ENCODE data around the gene TMEM219.
"Not testable (repeated sequence)": the region's sequence is repeated elsewhere in the genome, so short reads cannot be mapped to it uniquely, and the experiment has no call there.

TMEM219 gene

DNA sequence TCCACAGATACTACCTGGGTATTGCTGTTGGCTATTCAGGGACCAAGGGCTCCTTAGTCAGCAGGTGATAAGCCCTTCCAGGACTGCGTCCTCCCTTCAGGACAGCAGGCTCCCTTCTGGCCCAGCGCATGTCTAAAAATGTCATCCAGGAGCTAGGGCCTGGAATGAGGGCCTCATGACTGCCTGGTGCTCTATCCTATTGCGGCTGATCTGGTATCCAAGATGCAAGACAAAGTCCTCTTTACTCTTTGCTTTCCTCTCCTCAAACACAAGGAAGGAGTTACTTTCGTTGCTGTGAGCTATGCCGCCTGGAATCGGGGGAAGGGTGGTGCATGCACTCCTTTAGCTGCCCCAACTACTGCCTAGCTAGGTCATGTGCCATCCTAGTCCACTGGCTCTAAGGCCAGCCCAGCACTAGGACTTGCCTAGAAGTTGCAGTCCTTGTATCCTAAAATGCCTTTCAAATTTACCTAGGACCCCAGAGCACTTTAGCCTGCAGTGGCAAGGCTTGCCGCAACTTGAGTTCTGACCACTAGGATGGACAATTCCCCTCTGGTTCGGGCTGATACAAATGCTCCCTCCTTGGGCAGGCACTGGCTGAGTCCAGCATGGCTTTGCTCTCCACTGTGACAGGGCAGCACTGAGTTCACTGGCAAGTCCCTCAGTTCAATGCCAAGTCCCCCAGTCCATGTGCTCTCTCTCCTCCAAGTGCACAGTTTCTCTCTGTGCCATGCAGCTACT lies 10.1 kb upstream of the TMEM219 start:
- no peak for DNase-seq

GRCh38 chr16:29958756-29959155 lies 3.1 kb upstream of the TMEM219 start:
- DNase-seq = no peak

- no peak for DNase-seq
Observed at GRCh38 chr16:29959293-29959692, 2.6 kb upstream of the TMEM219 start.

DNA sequence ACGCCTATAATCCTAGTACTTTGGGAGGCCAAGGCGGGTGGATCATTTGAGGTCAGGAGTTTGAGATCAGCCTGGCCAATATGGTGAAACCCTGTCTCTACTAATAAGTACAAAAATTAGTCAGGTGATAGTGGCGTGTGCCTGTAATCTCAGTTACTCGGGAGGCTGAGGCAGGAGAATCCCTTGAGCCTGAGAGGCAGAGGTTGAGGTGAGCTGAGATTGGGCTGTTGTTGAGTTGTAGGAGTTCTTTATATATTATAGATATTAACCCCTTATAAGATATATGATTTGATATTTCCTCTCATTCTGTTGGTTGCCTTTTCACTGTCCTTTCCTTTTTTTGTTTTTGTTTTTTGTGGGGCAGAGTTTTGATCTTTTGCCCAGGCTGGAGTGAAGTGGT lies 2.1 kb upstream of the TMEM219 start:
- not testable (repeated sequence) for DNase-seq

GRCh38 chr16:29961127-29961478 lies 776 bp upstream of the TMEM219 start:
- no peak for DNase-seq

- DNase-seq = peak; percentile 22
Observed at GRCh38 chr16:29962344-29962994, 590 bp downstream of the TMEM219 start.

DNA sequence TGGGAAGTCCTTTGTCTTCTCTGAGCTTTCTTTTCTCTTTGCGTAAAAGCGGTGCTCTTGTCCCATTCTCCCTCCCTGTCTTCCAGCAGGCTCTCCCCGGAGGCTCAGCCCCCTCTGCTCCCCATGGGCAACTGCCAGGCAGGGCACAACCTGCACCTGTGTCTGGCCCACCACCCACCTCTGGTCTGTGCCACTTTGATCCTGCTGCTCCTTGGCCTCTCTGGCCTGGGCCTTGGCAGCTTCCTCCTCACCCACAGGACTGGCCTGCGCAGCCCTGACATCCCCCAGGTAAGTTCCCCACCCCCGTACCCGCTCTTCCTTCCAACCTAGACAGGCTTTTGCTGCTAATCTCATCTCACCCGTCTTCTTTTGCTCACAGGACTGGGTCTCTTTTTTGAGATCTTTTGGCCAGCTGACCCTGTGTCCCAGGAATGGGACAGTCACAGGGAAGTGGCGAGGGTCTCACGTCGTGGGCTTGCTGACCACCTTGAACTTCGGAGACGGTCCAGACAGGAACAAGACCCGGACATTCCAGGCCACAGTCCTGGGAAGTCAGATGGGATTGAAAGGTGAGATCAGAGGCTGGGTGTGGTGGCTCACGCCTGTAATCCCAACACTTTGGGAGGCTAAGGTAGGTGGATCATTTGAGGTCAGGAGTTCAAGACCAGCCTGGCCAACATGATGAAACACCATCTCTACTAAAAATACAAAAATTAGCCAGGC lies 1.3 kb downstream of the TMEM219 start:
- no peak for DNase-seq

DNA sequence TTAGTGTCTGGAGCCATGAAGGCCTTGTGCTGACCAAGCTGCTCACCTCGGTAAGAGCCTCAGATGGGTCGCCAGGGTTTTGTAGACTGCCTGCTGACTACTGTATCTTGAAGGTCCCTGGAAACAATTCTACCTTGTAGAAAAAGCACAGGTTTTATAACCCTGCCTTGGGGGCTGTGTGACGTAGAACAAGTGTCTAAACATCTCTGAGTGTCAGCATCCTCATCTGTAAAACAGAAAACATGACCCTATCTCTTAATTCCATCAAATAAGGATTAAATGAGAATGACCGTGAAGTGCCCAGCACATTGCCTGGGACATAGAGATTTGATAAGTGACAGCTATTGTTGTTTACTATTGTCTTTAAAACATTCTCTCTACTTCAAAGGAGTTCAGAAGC lies 6.3 kb downstream of the TMEM219 start:
- DNase-seq = no peak

- DNase-seq = no peak
Observed at GRCh38 chr16:29971304-29971703, 9.4 kb downstream of the TMEM219 start.

DNA sequence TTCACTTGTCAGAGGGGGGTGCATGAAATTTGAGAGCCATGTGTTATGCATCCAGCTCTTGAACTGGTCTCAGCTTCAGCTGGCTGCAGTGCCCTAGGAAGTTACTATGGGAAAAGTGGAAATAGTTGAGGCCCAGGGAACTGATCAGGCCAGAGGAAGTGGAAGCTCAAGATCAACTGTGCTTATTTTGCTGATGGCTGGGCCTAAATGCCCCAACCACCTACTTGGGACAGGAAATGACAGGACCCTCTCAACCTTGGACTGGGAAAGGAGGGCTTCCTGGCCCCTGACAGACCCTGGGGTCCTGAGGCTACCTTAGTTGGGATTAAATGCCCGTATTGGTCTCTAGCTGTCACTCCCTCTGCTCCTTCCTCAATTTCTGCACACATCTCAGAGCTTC lies 10.6 kb downstream of the TMEM219 start:
- no peak for DNase-seq

DNA sequence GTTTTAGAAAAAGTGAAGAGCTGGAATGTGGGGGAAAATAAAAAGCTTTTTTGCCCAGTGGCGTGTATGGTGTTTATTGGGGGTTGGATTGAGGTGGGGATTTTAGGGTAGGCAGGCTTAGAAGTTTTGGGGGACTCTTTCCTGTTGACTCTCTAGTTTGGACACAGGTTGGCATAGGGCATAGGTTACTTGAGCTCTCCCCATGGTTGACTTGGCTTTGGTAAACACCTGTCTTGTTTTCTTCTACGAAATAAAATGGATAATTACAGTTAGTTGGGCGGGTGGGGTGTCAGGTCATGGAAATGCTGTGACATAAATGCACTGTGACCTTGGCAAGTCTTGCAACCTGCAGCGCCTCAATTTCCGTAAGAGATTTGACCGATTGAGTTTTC lies 11.1 kb downstream of the TMEM219 start:
- DNase-seq = no peak

GRCh38 chr16:29973384-29974246 lies 11.7 kb downstream of the TMEM219 start, which contains the start of gene TAOK2:
TAOK2 (plus strand) TSS chr16:29973868; CDS start chr16:29977773, 3,905 bp downstream.
- DNase-seq = peak; percentile 100

- no peak for DNase-seq
Observed at GRCh38 chr16:29974291-29975133, 12.6 kb downstream of the TMEM219 start.

DNA sequence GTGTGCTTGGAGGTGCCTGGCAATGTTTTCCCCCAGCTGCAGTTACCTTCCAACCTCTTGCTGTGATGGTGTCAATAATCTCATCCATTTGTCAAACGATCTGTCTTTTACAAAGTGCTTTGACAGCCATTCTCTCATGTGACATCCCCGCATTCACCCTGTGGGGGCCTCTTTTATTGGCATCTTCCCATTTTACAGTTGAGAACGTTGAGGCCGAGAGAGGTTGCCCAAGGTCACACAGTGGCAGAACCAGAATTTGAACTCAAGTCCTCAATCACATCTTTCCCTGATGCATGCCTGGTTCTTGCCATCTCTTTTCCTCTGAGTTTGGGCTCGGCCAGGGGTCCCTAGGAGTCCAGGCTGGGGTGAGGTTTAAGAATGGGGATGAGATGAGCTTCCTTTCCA lies 13.3 kb downstream of the TMEM219 start:
- DNase-seq = no peak

DNA sequence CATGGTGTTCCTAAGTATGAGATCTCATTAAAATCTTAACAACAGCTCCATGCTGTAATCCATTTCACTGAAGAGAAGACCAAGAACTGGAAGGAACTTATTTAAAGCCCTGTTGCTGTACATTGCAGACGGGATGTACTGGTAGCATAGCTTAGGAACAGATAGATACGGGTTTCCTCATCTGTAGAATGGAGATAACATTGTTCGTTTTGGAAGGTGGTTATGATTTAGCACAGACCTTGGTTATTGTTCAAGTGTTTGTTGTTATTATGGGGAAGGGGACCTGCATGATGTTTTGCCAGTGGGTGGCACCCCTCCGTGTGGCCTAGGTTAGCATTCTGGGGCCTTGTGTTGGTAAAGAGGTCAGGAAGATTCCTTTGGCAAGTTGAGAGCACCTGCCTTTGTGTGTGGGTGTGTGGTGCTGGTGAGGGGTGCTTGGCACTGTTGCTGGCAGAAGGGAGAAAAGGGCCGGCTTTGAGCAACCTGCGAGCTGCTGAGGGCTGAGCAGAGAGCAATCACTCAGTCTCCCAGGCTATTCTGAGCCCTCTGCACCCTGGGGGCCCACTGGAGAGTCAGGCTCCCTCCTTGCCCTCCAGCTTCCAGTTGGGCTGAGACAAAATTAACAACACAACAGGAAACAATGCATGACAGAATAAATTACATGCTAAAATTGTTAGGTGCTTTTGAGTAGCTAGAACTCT lies 14.1 kb downstream of the TMEM219 start:
- DNase-seq = no peak

GRCh38 chr16:29977063-29977825 lies 15.4 kb downstream of the TMEM219 start:
- DNase-seq = no peak

DNA sequence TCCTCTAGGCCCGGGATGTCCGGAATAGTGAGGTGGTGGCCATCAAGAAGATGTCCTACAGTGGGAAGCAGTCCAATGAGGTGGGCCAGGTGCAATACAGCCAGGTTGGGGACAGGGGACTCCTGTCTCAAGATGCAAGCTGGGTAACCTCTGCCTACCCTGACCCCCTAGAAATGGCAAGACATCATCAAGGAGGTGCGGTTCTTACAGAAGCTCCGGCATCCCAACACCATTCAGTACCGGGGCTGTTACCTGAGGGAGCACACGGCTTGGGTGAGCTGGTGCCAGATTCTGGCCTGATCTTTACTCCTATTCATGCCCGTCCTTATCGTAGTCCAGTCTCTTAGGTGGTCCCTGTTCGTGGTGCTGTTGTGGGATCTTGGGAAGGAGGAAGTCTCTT lies 16.2 kb downstream of the TMEM219 start:
- no peak for DNase-seq

DNA sequence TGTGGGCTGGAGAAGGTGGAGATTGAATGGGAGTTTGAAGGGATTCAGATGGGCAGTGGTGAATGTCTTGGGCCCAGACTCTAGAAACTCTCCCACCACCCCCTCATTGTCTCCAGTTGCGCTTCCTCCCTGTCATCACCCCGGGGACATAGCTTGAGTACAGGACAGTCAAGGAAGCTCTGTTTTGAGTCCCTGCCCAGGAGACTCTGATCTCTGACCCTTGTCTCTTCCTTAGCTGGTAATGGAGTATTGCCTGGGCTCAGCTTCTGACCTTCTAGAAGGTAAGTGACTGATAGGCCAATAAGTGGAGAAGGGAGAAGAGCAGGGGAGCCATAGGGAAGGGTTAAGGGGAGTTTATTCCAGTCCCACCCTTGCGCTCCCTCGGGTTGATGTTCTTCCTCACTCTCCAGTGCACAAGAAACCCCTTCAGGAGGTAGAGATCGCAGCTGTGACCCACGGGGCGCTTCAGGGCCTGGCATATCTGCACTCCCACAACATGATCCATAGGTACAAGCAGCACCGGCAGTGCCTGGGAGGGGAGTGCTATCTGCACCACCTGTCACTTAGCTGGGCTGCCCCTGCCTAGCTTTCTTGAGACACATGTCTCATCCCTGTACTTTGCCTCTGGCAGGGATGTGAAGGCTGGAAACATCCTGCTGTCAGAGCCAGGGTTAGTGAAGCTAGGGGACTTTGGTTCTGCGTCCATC lies 16.8 kb downstream of the TMEM219 start:
- no peak for DNase-seq

DNA sequence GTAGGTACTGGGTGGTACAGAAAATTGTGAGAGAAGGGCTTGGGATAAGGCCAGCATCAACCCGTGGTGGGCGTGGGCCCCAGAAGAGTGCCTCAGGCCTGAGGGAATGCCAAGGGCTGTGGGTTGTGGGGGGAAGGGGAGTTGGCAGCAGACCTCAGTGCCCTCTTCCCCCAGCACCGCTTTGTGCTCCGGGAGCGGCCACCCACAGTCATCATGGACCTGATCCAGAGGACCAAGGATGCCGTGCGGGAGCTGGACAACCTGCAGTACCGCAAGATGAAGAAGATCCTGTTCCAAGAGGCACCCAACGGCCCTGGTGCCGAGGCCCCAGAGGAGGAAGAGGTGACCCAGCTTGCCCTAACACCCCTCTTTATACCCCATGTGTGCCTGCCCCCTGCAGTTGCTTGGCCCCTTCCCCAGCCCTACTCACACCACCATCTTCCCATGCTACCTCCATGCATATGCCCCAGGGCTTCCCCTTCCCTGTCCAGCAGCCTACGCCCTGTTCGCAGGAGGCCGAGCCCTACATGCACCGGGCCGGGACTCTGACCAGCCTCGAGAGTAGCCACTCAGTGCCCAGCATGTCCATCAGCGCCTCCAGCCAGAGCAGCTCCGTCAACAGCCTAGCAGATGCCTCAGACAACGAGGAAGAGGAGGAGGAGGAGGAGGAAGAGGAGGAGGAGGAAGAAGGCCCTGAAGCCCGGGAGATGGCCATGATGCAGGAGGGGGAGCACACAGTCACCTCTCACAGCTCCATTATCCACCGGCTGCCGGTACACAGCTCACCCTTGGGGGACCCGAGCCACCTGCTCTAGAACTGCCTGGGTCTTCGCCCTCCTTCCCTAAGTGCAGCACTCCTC lies 20.9 kb downstream of the TMEM219 start:
- no peak for DNase-seq
